K562 (cell line): Measurements from ENCODE around the gene CDKN2AIP. TPM values are rescaled to one million over a fixed set of nuclear protein-coding genes. Genes with fewer than 3 reads are reported as not detected.
A peak's percentile ranks its signal among the peaks of the same experiment; 100 is the strongest.

Experiments used
- ATF2 ChIP-seq: sonication (generic); formaldehyde crosslinking; IDR thresholded peaks from 2 replicates; pipeline ENCODE4 v1.8.1; 2022; ENCODE audit warnings: missing genetic modification reagents
- IRF2 ChIP-seq: sonication (generic); formaldehyde crosslinking; IDR thresholded peaks from 2 replicates; pipeline ENCODE4 v1.8.1; 2022; ENCODE audit warnings: mild to moderate bottlenecking, missing genetic modification reagents
- MED1 ChIP-seq: sonication (generic); formaldehyde crosslinking; IDR thresholded peaks from 2 replicates; pipeline ENCODE4 v1.8.1; 2023; ENCODE audit warnings: missing genetic modification reagents, borderline replicate concordance
- MLLT1 ChIP-seq, 2 experiments: fragments of 450-650 bp; IDR thresholded peaks; 2 replicates each; pipeline ENCODE4 v1.6.1; 2016
- NR0B1 ChIP-seq: fragments of 450-650 bp; IDR thresholded peaks from one replicate; pipeline ENCODE4 v1.6.1; 2018; ENCODE audit warnings: mild to moderate bottlenecking, moderate library complexity; ENCODE audit not compliant: partially characterized antibody
- PHF21A ChIP-seq: fragments of 450-650 bp; IDR thresholded peaks from 2 replicates; pipeline ENCODE4 v1.6.1; 2017; ENCODE audit warnings: low read depth, borderline replicate concordance
- RBM25 ChIP-seq: fragments of 200-400 bp; formaldehyde crosslinking; IDR thresholded peaks from 2 replicates; pipeline ENCODE4 v1.6.1; 2018; ENCODE audit warnings: low read length, low read depth, moderate library complexity; ENCODE audit not compliant: severe bottlenecking
- SMARCA4 ChIP-seq: fragments of 450-650 bp; IDR thresholded peaks from 2 replicates; pipeline ENCODE4 v1.6.1; 2016
- TOE1 ChIP-seq, 2 experiments: fragments of 450-650 bp in 1 of 2; sonication (generic) in 1 of 2; formaldehyde crosslinking in 1 of 2; IDR thresholded peaks; 2 replicates each; pipeline versions ENCODE4 v1.7.1 to v1.8.0; 2016 to 2022; ENCODE audit warnings: borderline replicate concordance in 2 of 2, mild to moderate bottlenecking in 2 of 2, antibody characterized with exemption in 1 of 2, inconsistent platforms in 1 of 2, low read depth in 1 of 2, missing genetic modification reagents in 1 of 2, moderate library complexity in 1 of 2
- VEZF1 ChIP-seq: fragments of 200-800 bp; sonication (Bioruptor generic); IDR thresholded peaks from 2 replicates; pipeline ENCODE4 v1.6.1; 2017; ENCODE audit warnings: missing genetic modification characterization, missing compliant biosample characterization
- XRCC4 ChIP-seq: IDR thresholded peaks from one replicate; pipeline ENCODE4 v1.6.1; 2011; ENCODE audit not compliant: insufficient read depth, insufficient read length; ENCODE audit errors: extremely low read depth
- ZMIZ1 ChIP-seq, 2 experiments: fragments of 150-350 bp in 1 of 2; IDR thresholded peaks; 2 replicates each; pipeline ENCODE4 v1.6.1; 2012 to 2016; ENCODE audit warnings: low read depth in 2 of 2, low read length in 2 of 2, mild to moderate bottlenecking in 1 of 2, moderate library complexity in 1 of 2
- ZNF324 ChIP-seq: fragments of 250-450 bp; sonication (Bioruptor Pico); IDR thresholded peaks from 2 replicates; pipeline ENCODE4 v1.4.0; 2020; ENCODE audit warnings: mild to moderate bottlenecking
- ZNF512 ChIP-seq: IDR thresholded peaks from 2 replicates; pipeline ENCODE4 v1.6.1; 2016; ENCODE audit warnings: missing genetic modification characterization, missing compliant biosample characterization
- polyA plus RNA-seq, 8 experiments: library from polyadenylated mRNA; depleted of rRNA in 4 of 8; stranded (reverse) in 5 of 8; unstranded in 3 of 8; fragments of >200 nt; fragmentation: Nextera tagmentation in 2 of 8; fragmentation: Illumina TruSeq in 1 of 8; extraction: Ambion mirVana in 2 of 8; extraction: Trizol in 1 of 8; gene quantifications; 2 replicates each; pipeline versions ENCODE4 v1.2.1 to v1.2.3, GENCODE V29; 2011 to 2014; ENCODE audit warnings: inconsistent platforms in 1 of 8, missing spikeins in 1 of 8
- total RNA-seq, 7 experiments: library from RNA; depleted of rRNA in 6 of 7; stranded (reverse); fragments of >200 nt in 6 of 7; fragmentation: Illumina TruSeq in 2 of 7; extraction: Trizol in 2 of 7; gene quantifications; 2 replicates each; pipeline versions ENCODE4 v1.2.1 to v1.2.3, GENCODE V29; 2011 to 2021; ENCODE audit warnings: low replicate concordance in 1 of 7

CDKN2AIP gene
- total and polyA plus RNA-seq, 9 of the 15 experiments (the other 6 are each of a cell fraction or from before 2014, with no cell fraction given) = 5.9 to 22.0 (median 19.7) TPM

- TF ChIP-seq TOE1 (IDR thresholded peaks at IDR 0.05; ENCODE audit: borderline replicate concordance) (peak; percentile 29; the same call in 1 of the 2 replicates), TOE1 (CRISPR knock-in tag; IDR thresholded peaks at IDR 0.05; ENCODE audit: borderline replicate concordance, low read depth) (no peak), MLLT1 (IDR thresholded peaks at IDR 0.05) (peak; percentile 61 to 78; a peak in 2 of 4 replicates), ZNF512 (peak; percentile 100), XRCC4 (no peak), NR0B1 (no peak), RBM25 (no peak), IRF2 (CRISPR knock-in tag) (no peak), ATF2 (CRISPR knock-in tag) (no peak), ZNF324 (no peak), MED1 (CRISPR knock-in tag) (no peak), VEZF1 (CRISPR knock-in tag) (no peak), PHF21A (no peak), ZMIZ1 (IDR thresholded peaks at IDR 0.05; ENCODE audit: low read depth in 2 of 2, low read length in 2 of 2) (no peak), SMARCA4 (peak; percentile 27; the same call in 1 of the 2 replicates)
These were observed 36.6 kb upstream of the CDKN2AIP start (continued) for GRCh38 chr4:183407635-183408464.
